Left ventricle myocardium superior (tissue), 1 donor: ENCODE data around the gene ATP23. TPM values are rescaled to one million over a fixed set of nuclear protein-coding genes. Genes with fewer than 3 reads are reported as not detected.
A peak's percentile ranks its signal among the peaks of the same experiment; 100 is the strongest.

Experiments used
- ATAC-seq: fragments of 200-7000 bp; cut with Tn5 transposase; one replicate; pipeline ENCODE4 v1.9.1; 2020; ENCODE audit warnings: mild to moderate bottlenecking, moderate library complexity
- DNase-seq: peaks from one replicate; pipeline ENCODE4 v3.0.0-alpha.2; 2020
- intact Hi-C: fragments of 100-400 bp; cut with micrococcal nuclease; formaldehyde crosslinking; loops from one replicate; pipeline ENCODE4 v1.11.0; 2022
- total RNA-seq: library from RNA; stranded (reverse); fragmentation: NEBNext Ultra II Directional; extraction: Animal tissue kit (Norgen Biotek cat#: 25700); gene quantifications from one replicate; pipeline ENCODE4 v1.2.1, GENCODE V29; 2021
- donor health status: DM: no; HTN: yes; CAD: no; lungs with severe emphysema.

Gene ATP23
- total RNA-seq, 1 donor from 2014 or later = 8.3 TPM

- DNase-seq = no peak
- no peak for ATAC-seq
- intact Hi-C loops = no loop called here
These were observed 35.4 kb upstream of the ATP23 start for GRCh38 chr12:57905812-57906475.

DNA sequence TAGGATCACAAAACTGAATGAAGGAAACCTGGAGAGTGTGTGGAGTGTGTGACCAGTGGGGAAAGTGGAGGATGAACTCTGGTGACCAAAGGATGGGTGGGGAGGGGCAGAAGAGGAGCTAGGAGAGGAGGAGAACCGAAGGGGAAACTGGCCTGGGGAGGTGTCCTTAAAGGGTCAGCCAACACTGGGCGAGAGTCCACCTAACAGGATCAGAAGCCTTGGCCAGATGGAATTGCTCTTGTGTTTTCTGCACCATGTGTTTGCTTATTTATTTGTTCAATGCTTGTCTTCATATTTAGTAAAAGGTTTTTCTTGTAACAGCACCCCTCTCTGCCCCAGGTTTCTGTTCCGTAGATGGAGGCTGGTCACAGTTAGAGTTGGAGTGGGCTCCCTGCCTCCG lies 34.5 kb upstream of the ATP23 start:
- ATAC-seq (no peak), DNase-seq (no peak)
- intact Hi-C loops = no loop called here

GRCh38 chr12:57907281-57907680 lies 34.1 kb upstream of the ATP23 start:
- DNase-seq (no peak), ATAC-seq (no peak)
- intact Hi-C loops = no loop called here

- DNase-seq (no peak), ATAC-seq (no peak)
- intact Hi-C loops = no loop called here
These were observed 32.9 kb upstream of the ATP23 start for GRCh38 chr12:57908511-57908910.

DNA sequence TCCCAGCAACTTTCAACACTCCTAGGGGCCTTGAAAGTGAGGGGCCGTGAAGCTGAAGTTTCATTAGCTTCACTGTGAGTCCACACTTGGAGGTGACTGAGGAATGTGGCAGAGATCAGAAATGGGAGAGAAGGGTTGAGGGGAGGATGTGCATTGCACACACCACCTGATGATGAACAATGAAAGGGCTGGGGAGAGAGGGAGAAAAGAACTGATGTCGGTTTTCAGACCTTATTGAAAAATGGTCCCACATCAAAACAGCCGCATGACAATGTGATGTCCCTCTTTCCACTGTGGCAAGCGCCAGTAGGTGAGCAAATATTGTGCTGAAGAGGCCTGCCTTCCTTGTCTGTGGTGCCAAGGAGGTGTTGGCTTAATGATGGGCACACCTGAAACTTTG lies 32.3 kb upstream of the ATP23 start:
- ATAC-seq (no peak), DNase-seq (no peak)
- intact Hi-C loops = no loop called here

DNA sequence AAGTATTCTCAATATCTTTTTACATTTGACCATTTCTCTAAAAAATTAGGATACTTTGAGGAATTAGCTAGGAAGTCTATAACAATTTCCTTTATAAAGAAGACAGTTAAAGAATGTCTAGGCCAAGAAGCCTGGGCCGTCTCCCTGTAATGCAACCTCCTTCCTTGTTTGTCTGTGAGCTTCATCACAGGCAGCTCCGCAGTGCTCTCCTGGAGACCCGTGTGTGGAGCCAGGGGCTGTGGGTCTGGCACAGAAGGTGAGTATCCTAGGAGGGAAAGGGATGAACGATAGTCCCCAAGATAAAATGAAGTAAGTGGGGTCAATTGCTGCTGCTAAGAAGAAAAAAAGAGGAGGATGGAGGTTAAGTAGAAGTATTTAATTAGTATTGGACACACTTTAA lies 31.8 kb upstream of the ATP23 start:
- intact Hi-C loops = no loop called here
- DNase-seq (no peak), ATAC-seq (no peak)

GRCh38 chr12:57918147-57918546 lies 23.2 kb upstream of the ATP23 start:
- ATAC-seq (no peak), DNase-seq (no peak)
- intact Hi-C loops = no loop called here

GRCh38 chr12:57927086-57927485 lies 14.3 kb upstream of the ATP23 start:
- intact Hi-C loops = no loop called here
- no peak for DNase-seq
- no peak for ATAC-seq

- DNase-seq (no peak), ATAC-seq (no peak)
- intact Hi-C loops = no loop called here
These were observed 12.1 kb upstream of the ATP23 start for GRCh38 chr12:57929092-57929830.

DNA sequence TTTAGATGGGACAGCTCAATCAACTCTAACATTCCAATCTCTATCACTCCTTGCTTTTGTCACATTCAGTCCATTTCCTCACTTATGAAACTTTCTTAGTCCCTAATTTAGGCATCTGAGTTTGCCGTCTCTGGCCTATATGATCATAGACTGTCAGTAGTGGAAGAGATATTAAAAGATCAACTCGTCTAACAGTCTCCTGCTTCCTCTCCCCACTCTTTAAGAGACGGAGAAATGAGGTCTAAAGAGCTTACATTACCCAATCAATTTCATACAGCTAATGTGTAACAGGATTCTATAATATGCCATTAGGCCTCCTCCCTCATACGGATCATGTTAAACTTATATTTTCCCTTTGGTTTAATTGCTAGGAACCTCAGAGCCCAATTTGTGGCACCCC lies 6.5 kb upstream of the ATP23 start:
- ATAC-seq = no peak
- intact Hi-C loops = no loop called here
- DNase-seq = no peak

DNA sequence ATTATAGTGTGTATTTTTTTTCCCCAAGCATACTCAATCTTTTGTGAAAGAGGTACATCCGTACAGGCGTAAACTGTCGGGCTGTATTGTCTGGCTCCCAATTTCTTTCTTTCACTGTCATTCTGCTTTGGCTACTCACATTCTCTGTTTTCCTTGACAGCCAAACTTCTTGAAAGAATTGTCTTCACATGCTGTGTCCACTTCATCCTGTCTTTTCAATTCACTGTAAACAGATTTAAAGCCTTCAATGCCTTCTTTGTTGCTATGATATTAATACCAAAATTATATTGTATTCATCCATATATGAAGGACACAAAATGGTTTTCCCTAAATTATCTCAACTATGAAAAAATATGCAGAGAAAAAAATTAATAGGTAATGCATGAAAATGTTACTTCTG lies 6.0 kb upstream of the ATP23 start:
- intact Hi-C loops = no loop called here
- DNase-seq (no peak), ATAC-seq (no peak)

DNA sequence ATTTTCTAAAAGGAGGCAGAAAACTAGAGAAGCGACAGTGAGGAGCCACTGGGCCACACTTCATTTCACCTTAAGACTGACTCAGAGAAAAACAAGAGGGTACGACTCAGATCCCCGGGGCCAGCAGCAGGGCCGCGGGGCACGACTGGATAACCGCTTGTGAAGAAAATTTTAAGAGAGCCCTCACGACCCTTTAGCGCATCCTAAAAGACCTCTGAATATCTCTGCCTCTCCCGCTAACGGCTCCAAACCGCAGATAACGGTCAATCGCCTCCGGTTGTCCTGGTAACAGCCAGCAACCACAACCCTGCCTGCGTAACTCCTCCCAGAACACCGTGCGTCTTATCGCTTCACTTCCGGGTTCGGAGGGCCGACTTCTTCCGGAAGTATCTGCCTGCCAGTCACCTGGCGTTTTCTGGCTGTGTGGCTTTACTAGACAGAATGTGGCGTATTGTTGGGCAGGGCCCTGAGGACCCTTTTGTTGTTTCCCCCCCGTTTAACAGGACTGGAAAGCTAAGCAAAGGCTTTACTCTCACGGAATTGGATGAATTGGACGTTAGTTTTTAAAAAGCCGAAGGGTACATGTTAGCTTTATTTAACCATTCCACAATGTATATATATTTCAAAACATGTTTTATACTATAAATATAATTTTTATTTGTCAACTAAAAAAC lies 5.4 kb upstream of the ATP23 start:
- intact Hi-C loops = no loop called here
- ATAC-seq = peak; percentile 96
- DNase-seq = peak; percentile 89

GRCh38 chr12:57936513-57936883 lies 4.9 kb upstream of the ATP23 start:
- intact Hi-C loops = no loop called here
- no peak for DNase-seq
- no peak for ATAC-seq

GRCh38 chr12:57939291-57939690 lies 2.1 kb upstream of the ATP23 start:
- intact Hi-C loops = no loop called here
- DNase-seq (no peak), ATAC-seq (no peak)

DNA sequence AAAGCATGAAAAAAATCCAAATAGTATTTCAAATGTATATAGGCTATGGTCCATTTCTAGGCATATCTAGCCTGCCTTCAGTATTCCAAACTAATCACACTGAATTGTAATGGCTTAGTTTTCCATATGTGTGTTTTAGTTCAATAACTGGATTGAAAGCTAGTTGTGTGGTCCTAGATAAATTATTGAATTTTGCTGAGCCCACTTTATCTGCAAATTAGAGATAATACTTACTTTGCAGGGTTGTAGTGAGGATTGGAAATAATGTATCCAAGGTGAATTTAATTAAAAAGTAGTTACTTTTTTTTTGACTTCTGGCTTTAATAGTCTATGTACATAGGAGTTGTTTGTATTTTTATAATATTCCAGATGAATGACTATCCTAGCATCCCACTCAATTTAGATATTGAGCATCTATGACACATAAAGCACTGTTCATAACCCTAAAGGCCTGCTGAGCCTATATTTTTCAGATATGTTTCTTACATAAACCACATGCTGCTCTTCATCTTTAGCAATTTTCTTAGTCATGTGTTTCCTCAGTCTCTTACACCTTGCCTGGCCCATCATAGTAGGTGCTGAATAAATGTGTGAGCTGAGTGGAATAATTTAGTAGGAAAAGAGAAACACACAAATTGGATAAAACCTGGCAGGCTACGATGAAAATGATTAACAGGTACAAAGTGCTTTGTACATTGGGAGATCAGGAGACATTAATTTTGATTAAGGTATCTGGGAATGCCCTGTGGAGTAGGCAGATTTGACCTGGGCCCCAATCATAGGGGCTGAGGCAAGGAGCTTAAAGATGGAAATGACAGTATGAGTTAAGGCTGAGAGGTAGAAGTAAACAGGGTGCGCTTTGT lies 1.1 kb upstream of the ATP23 start:
- ATAC-seq (no peak), DNase-seq (no peak)
- intact Hi-C loops = no loop called here

DNA sequence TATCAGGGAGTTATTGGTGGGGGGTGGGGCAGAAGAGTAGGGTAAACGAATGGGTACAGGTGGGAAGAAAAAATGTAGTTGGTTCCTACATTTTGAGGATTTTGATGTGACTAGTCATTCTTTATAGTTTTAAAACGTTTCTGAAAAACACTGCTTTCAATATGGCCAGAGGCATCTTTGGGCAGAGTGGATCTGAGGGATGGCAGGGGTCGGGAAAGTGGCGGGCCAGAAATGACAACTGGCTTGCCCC lies 527 bp upstream of the ATP23 start:
- no peak for ATAC-seq
- intact Hi-C loops = no loop called here
- DNase-seq = no peak

DNA sequence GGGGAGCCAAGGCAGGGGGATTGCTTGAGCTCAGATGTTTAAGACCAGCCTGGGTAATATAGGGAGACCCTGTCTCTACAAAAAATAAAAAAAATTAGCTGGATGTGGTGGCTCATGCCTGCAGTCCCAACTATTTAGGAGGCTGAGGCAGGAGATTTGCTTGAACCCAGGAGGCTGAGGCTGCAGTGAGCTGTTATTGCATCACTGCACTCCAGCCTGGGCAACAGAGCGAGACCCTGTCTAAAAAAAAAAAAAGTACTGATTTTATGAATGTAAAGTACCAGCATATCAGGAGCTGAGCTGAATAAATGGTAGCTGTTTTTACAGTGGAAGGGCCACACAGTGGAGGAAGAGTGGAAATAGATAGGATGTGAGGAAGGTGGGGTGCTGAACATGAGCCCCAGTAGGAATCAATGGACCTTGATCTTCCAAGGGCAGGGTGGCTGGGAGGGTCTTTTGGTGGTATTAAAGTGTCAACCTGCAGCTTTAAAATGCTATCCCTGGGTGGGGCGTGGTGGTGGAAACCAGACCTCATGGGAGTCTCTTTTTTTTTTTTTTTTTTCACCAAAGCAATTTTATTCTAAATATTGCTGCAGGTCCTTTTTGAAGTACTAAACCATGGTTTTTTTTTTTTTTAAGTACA lies 2.2 kb downstream of the ATP23 start:
- intact Hi-C loops = no loop called here
- ATAC-seq = no peak

GRCh38 chr12:57944313-57945023 lies 3.1 kb downstream of the ATP23 start:
- DNase-seq (no peak), ATAC-seq (no peak)
- intact Hi-C loops = no loop called here

More for the DNA sequence above, 2.2 kb downstream of the ATP23 start:
- no peak for DNase-seq

- DNase-seq (no peak), ATAC-seq (no peak)
- intact Hi-C loops = no loop called here
These were observed 11.4 kb downstream of the ATP23 start for GRCh38 chr12:57952766-57953165.
